Osteoblast (primary cell): ENCODE data around the gene ARHGEF40. TPM values are rescaled to one million over a fixed set of nuclear protein-coding genes. Genes with fewer than 3 reads are reported as not detected.
A peak's percentile ranks its signal among the peaks of the same experiment; 100 is the strongest.

ENCODE experiments used
- DNase-seq: peaks from one replicate; pipeline ENCODE4 v3.0.0; 2011; ENCODE audit warnings: low spot score, mixed read lengths; ENCODE audit not compliant: insufficient read length; ENCODE audit errors: missing footprints
- H2AFZ ChIP-seq: 2 replicates; pipeline ENCODE4 v1.6.0; 2011; ENCODE audit warnings: mild to moderate bottlenecking, low read length
- H3K27ac ChIP-seq: 2 replicates; pipeline ENCODE4 v1.5.1; 2011; ENCODE audit warnings: mild to moderate bottlenecking, low read depth, low read length, moderate library complexity
- H3K27me3 ChIP-seq: 2 replicates; pipeline ENCODE4 v1.6.0; 2012; ENCODE audit warnings: mild to moderate bottlenecking, control low read depth, inconsistent platforms, low read length, moderate library complexity; ENCODE audit not compliant: insufficient read depth
- H3K36me3 ChIP-seq: 2 replicates; pipeline ENCODE4 v1.5.1; 2011; ENCODE audit warnings: mild to moderate bottlenecking, low read length, control low read depth, moderate library complexity; ENCODE audit not compliant: insufficient read depth
- H3K4me1 ChIP-seq: 2 replicates; pipeline ENCODE4 v1.5.1; 2011; ENCODE audit warnings: mild to moderate bottlenecking, low read length, control low read depth, moderate library complexity; ENCODE audit not compliant: insufficient read depth
- H3K4me2 ChIP-seq: 2 replicates; pipeline ENCODE4 v1.6.0; 2011; ENCODE audit warnings: mild to moderate bottlenecking, low read length; ENCODE audit not compliant: insufficient read depth
- H3K4me3 ChIP-seq: fragments of 200-600 bp; sonication (generic); 3 replicates; pipeline ENCODE4 v1.5.1; 2012; ENCODE audit warnings: mild to moderate bottlenecking, low read length, inconsistent platforms; ENCODE audit not compliant: insufficient read depth
- H3K79me2 ChIP-seq: 2 replicates; pipeline ENCODE4 v1.6.0; 2012; ENCODE audit warnings: mild to moderate bottlenecking, low read length, control low read depth, inconsistent platforms; ENCODE audit not compliant: insufficient read depth
- H3K9me3 ChIP-seq: 2 replicates; pipeline ENCODE4 v1.5.1; 2011; ENCODE audit warnings: low read depth, low read length, control low read depth
- H4K20me1 ChIP-seq: 2 replicates; pipeline ENCODE4 v1.6.0; 2012; ENCODE audit warnings: mild to moderate bottlenecking, low read length, control low read depth; ENCODE audit not compliant: insufficient read depth
- total RNA-seq: library from RNA; depleted of rRNA; stranded (reverse); fragments of >200 nt; gene quantifications from 2 replicates; pipeline ENCODE4 v1.2.3, GENCODE V29; 2012
- TF ChIP-seq, protein P1 (sequence below): IDR thresholded peaks from 2 replicates; pipeline ENCODE4 v1.5.1; 2011; ENCODE audit warnings: mild to moderate bottlenecking, low read depth, low read length, moderate library complexity; ENCODE audit errors: extremely low read depth

The ARHGEF40 gene
- total RNA-seq, 1 donor, result 33.3 TPM

DNA sequence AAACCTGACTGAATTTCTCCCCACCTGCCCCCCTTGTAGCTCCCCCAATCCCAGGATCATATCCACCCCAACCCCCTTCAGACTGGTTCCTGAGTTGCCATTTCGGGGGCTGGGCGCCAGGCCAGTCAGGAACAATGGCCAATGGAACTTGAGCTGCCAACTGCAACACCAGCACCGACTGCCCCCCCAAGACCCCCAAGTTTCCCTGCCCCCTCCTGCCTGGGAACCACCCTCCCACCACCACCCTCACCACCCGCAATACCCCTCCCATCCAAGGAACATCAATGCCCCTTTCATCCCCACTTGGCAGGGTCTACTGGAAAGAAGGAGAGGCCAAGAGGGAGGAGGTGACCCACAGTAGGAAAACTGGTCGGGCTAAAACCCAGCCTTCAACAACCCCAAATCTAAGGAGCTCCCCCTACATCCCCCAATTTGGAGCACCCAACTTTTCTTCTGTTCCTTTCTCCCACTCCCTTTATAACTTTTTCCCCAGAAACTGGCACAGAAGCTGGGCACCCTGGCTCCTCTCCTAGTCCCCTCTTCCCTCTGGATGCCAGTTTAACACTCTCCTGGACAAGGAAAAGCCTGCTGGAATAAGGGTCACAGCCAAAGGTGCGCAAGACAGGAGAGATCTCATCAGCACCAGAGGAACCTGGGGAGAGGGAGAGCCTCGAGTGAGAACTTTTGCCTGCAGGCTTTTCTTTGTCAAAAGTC is 43.7 kb upstream of the ARHGEF40 start:
- TF ChIP-seq, protein P1, sequence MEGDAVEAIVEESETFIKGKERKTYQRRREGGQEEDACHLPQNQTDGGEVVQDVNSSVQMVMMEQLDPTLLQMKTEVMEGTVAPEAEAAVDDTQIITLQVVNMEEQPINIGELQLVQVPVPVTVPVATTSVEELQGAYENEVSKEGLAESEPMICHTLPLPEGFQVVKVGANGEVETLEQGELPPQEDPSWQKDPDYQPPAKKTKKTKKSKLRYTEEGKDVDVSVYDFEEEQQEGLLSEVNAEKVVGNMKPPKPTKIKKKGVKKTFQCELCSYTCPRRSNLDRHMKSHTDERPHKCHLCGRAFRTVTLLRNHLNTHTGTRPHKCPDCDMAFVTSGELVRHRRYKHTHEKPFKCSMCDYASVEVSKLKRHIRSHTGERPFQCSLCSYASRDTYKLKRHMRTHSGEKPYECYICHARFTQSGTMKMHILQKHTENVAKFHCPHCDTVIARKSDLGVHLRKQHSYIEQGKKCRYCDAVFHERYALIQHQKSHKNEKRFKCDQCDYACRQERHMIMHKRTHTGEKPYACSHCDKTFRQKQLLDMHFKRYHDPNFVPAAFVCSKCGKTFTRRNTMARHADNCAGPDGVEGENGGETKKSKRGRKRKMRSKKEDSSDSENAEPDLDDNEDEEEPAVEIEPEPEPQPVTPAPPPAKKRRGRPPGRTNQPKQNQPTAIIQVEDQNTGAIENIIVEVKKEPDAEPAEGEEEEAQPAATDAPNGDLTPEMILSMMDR, result no peak
- H3K27me3 ChIP-seq, result peaks cover 61% of the 10 kb centered on the region
- H4K20me1 ChIP-seq, result no peaks in the 10 kb centered on the region

DNA sequence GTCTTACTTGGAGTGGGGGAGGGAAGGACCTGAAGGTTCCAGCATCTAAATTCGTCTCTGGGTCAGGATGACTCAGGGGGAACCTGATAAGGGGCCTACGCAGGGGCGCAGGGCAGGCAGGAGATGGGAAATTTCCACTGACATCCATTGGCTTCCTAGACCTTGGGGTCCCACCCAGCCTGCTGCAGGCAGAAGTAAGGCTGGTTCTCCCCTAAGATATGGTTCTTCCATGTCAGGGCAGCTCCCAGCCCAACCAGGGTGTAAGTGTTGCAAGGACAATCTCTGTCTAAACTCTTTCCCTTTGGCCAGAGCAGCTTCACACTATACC is 43.2 kb upstream of the ARHGEF40 start:
- H3K27me3 ChIP-seq, result peaks cover 61% of the 10 kb centered on the region
- H3K27ac ChIP-seq, result no peak overlapping the region
- no peak overlapping the region for H3K4me3 ChIP-seq
- no peak overlapping the region for H2AFZ ChIP-seq
- TF ChIP-seq, protein P1, result no peak
- no peaks in the 10 kb centered on the region for H3K4me1 ChIP-seq
- H3K4me2 ChIP-seq, result no peak overlapping the region
- DNase-seq, result peak; percentile 37
- no peaks in the 10 kb centered on the region for H3K79me2 ChIP-seq
- H3K36me3 ChIP-seq, result no peaks in the 10 kb centered on the region
- H3K9me3 ChIP-seq, result no peaks in the 10 kb centered on the region
- H4K20me1 ChIP-seq, result no peaks in the 10 kb centered on the region

More for the DNA sequence above, 43.7 kb upstream of the ARHGEF40 start:
- no peaks in the 10 kb centered on the region for H3K9me3 ChIP-seq
- no peak overlapping the region for H3K4me2 ChIP-seq
- no peak overlapping the region for H2AFZ ChIP-seq
- DNase-seq, result peak; percentile 76
- H3K4me3 ChIP-seq, result no peak overlapping the region
- no peaks in the 10 kb centered on the region for H3K79me2 ChIP-seq
- H3K36me3 ChIP-seq, result no peaks in the 10 kb centered on the region
- H3K27ac ChIP-seq, result no peak overlapping the region
- H3K4me1 ChIP-seq, result no peaks in the 10 kb centered on the region

GRCh38 chr14:21029917-21030316 is 40.2 kb upstream of the ARHGEF40 start, which contains the start of gene TPPP2:
TPPP2 (plus strand) TSS chr14:21030217; CDS start chr14:21030582, 365 bp downstream.
- DNase-seq, result no peak
- TF ChIP-seq, protein P1, result no peak
- Histone ChIP-seq H3K27me3 (peaks cover 57% of the 10 kb centered on the region), H3K79me2 (no peaks in the 10 kb centered on the region), H3K9me3 (no peaks in the 10 kb centered on the region), H3K4me1 (no peaks in the 10 kb centered on the region), H3K36me3 (no peaks in the 10 kb centered on the region), H2AFZ (no peak within 1 kb of the TSS), H3K4me3 (no peak within 1 kb of the TSS), H3K4me2 (no peak within 1 kb of the TSS), H4K20me1 (no peaks in the 10 kb centered on the region), H3K27ac (no peak within 1 kb of the TSS)

GRCh38 chr14:21030531-21030930 is 39.6 kb upstream of the ARHGEF40 start:
- H3K79me2 ChIP-seq, result no peaks in the 10 kb centered on the region
- TF ChIP-seq, protein P1, result no peak
- H3K4me3 ChIP-seq, result no peak overlapping the region
- peaks cover 59% of the 10 kb centered on the region for H3K27me3 ChIP-seq
- H2AFZ ChIP-seq, result no peak overlapping the region
- H3K4me2 ChIP-seq, result no peak overlapping the region
- DNase-seq, result peak; percentile 62
- H3K36me3 ChIP-seq, result no peaks in the 10 kb centered on the region
- no peaks in the 10 kb centered on the region for H4K20me1 ChIP-seq
- H3K4me1 ChIP-seq, result no peaks in the 10 kb centered on the region
- no peaks in the 10 kb centered on the region for H3K9me3 ChIP-seq
- H3K27ac ChIP-seq, result no peak overlapping the region
